HepG2 (cell line): ENCODE results near the gene LAMC1.

ENCODE experiments used
- HNF4A ChIP-seq: sonication (generic); formaldehyde crosslinking; IDR thresholded peaks from 2 replicates; pipeline ENCODE4 v1.4.0; 2020; ENCODE audit warnings: missing genetic modification reagents
- JUN ChIP-seq: sonication (generic); formaldehyde crosslinking; IDR thresholded peaks from 2 replicates; pipeline ENCODE4 v1.4.0; 2020; ENCODE audit warnings: mild to moderate bottlenecking, missing genetic modification reagents
- MAX ChIP-seq: IDR thresholded peaks from 2 replicates; pipeline ENCODE4 v1.6.1; 2012; ENCODE audit warnings: inconsistent platforms
- PHF8 ChIP-seq: sonication (generic); formaldehyde crosslinking; IDR thresholded peaks from 2 replicates; pipeline ENCODE4 v1.5.0; 2020; ENCODE audit warnings: missing genetic modification reagents
- ZNF274 ChIP-seq: sonication (generic); formaldehyde crosslinking; IDR thresholded peaks from 2 replicates; pipeline ENCODE4 v1.5.1; 2020; ENCODE audit warnings: mild to moderate bottlenecking, missing genetic modification reagents
- TF ChIP-seq, protein P1 (sequence below): sonication (generic); formaldehyde crosslinking; IDR thresholded peaks from 2 replicates; pipeline ENCODE4 v1.4.0; 2020; ENCODE audit warnings: missing genetic modification reagents, borderline replicate concordance
- TF ChIP-seq, protein P2 (sequence below): sonication (generic); formaldehyde crosslinking; IDR thresholded peaks from 2 replicates; pipeline ENCODE4 v1.5.0; 2020; ENCODE audit warnings: missing genetic modification reagents
- TF ChIP-seq, protein P3 (sequence below): sonication (generic); formaldehyde crosslinking; IDR thresholded peaks from 2 replicates; pipeline ENCODE4 v1.5.0; 2020; ENCODE audit warnings: mild to moderate bottlenecking, missing genetic modification reagents, moderate library complexity

- no peak for TF ChIP-seq PHF8 (CRISPR knock-in tag)
- TF ChIP-seq JUN = no peak
- TF ChIP-seq HNF4A (CRISPR knock-in tag) = no peak
- TF ChIP-seq, protein P1, sequence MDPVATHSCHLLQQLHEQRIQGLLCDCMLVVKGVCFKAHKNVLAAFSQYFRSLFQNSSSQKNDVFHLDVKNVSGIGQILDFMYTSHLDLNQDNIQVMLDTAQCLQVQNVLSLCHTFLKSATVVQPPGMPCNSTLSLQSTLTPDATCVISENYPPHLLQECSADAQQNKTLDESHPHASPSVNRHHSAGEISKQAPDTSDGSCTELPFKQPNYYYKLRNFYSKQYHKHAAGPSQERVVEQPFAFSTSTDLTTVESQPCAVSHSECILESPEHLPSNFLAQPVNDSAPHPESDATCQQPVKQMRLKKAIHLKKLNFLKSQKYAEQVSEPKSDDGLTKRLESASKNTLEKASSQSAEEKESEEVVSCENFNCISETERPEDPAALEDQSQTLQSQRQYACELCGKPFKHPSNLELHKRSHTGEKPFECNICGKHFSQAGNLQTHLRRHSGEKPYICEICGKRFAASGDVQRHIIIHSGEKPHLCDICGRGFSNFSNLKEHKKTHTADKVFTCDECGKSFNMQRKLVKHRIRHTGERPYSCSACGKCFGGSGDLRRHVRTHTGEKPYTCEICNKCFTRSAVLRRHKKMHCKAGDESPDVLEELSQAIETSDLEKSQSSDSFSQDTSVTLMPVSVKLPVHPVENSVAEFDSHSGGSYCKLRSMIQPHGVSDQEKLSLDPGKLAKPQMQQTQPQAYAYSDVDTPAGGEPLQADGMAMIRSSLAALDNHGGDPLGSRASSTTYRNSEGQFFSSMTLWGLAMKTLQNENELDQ (CRISPR knock-in tag) = no peak
- no peak for TF ChIP-seq MAX
- TF ChIP-seq, protein P2, sequence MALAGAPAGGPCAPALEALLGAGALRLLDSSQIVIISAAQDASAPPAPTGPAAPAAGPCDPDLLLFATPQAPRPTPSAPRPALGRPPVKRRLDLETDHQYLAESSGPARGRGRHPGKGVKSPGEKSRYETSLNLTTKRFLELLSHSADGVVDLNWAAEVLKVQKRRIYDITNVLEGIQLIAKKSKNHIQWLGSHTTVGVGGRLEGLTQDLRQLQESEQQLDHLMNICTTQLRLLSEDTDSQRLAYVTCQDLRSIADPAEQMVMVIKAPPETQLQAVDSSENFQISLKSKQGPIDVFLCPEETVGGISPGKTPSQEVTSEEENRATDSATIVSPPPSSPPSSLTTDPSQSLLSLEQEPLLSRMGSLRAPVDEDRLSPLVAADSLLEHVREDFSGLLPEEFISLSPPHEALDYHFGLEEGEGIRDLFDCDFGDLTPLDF (CRISPR knock-in tag) = no peak
- TF ChIP-seq, protein P3, sequence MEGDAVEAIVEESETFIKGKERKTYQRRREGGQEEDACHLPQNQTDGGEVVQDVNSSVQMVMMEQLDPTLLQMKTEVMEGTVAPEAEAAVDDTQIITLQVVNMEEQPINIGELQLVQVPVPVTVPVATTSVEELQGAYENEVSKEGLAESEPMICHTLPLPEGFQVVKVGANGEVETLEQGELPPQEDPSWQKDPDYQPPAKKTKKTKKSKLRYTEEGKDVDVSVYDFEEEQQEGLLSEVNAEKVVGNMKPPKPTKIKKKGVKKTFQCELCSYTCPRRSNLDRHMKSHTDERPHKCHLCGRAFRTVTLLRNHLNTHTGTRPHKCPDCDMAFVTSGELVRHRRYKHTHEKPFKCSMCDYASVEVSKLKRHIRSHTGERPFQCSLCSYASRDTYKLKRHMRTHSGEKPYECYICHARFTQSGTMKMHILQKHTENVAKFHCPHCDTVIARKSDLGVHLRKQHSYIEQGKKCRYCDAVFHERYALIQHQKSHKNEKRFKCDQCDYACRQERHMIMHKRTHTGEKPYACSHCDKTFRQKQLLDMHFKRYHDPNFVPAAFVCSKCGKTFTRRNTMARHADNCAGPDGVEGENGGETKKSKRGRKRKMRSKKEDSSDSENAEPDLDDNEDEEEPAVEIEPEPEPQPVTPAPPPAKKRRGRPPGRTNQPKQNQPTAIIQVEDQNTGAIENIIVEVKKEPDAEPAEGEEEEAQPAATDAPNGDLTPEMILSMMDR (CRISPR knock-in tag) = no peak
- TF ChIP-seq ZNF274 = no peak
Observed at GRCh38 chr1:183137782-183138181, 114.6 kb downstream of the LAMC1 start.
